ENCODE data around the gene GTF2I.
"Not testable (repeated sequence)": the region's sequence is repeated elsewhere in the genome, so short reads cannot be mapped to it uniquely, and the experiment has no call there.

- TF ChIP-seq, protein P1, sequence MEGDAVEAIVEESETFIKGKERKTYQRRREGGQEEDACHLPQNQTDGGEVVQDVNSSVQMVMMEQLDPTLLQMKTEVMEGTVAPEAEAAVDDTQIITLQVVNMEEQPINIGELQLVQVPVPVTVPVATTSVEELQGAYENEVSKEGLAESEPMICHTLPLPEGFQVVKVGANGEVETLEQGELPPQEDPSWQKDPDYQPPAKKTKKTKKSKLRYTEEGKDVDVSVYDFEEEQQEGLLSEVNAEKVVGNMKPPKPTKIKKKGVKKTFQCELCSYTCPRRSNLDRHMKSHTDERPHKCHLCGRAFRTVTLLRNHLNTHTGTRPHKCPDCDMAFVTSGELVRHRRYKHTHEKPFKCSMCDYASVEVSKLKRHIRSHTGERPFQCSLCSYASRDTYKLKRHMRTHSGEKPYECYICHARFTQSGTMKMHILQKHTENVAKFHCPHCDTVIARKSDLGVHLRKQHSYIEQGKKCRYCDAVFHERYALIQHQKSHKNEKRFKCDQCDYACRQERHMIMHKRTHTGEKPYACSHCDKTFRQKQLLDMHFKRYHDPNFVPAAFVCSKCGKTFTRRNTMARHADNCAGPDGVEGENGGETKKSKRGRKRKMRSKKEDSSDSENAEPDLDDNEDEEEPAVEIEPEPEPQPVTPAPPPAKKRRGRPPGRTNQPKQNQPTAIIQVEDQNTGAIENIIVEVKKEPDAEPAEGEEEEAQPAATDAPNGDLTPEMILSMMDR (IDR thresholded peaks at IDR 0.05; ENCODE audit: poor library complexity), result not testable (repeated sequence)
- TF ChIP-seq EZH2phosphoT487 (IDR thresholded peaks at IDR 0.05; ENCODE audit: low read depth, severe bottlenecking, unreplicated experiment), result not testable (repeated sequence)
These were observed 107.8 kb downstream of the GTF2I start for GRCh38 chr7:74765205-74765918.

All from hepatocyte (in vitro differentiated cells).